GM18909 (cell line): Measurements from ENCODE around the gene ATG101.

ENCODE experiments used
- ATAC-seq: cut with Tn5 transposase; IDR thresholded peaks from one replicate; pipeline ENCODE4 v1.9.1; 2021; ENCODE audit warnings: mild to moderate bottlenecking; ENCODE audit not compliant: unreplicated experiment, poor library complexity

ATG101 gene

GRCh38 chr12:52069327-52070184 lies at the start of gene ATG101:
Gene ATG101 (plus strand): TSS chr12:52069978. CDS start chr12:52073651, 3,673 bp downstream.
- peak; percentile 95 for ATAC-seq

- no peak for ATAC-seq
Measured at GRCh38 chr12:52020539-52021336, 49.0 kb upstream of the ATG101 start.

- no peak for ATAC-seq
Measured at GRCh38 chr12:52022841-52023181, 47.0 kb upstream of the ATG101 start.

- peak; percentile 49 for ATAC-seq
Measured at GRCh38 chr12:52023182-52023975, 46.4 kb upstream of the ATG101 start.

- no peak for ATAC-seq
Measured at GRCh38 chr12:52023976-52024688, 45.6 kb upstream of the ATG101 start.

- no peak for ATAC-seq
Measured at GRCh38 chr12:52024845-52025230, 44.9 kb upstream of the ATG101 start.

- no peak for ATAC-seq
Measured at GRCh38 chr12:52026263-52026662, 43.5 kb upstream of the ATG101 start.

GRCh38 chr12:52027085-52027843 lies 42.5 kb upstream of the ATG101 start:
- no peak for ATAC-seq

- no peak for ATAC-seq
Measured at GRCh38 chr12:52029685-52030084, 40.1 kb upstream of the ATG101 start.

- ATAC-seq = no peak
Measured at GRCh38 chr12:52032446-52032803, 37.4 kb upstream of the ATG101 start.

GRCh38 chr12:52032804-52033445 lies 36.9 kb upstream of the ATG101 start:
- ATAC-seq = peak; percentile 96

- ATAC-seq = no peak
Measured at GRCh38 chr12:52033446-52034140, 36.2 kb upstream of the ATG101 start.

GRCh38 chr12:52035190-52035589 lies 34.6 kb upstream of the ATG101 start:
- no peak for ATAC-seq

- ATAC-seq = no peak
Measured at GRCh38 chr12:52035926-52036325, 33.9 kb upstream of the ATG101 start.

- no peak for ATAC-seq
Measured at GRCh38 chr12:52036587-52037171, 33.1 kb upstream of the ATG101 start.

GRCh38 chr12:52037248-52037861 lies 32.4 kb upstream of the ATG101 start:
- no peak for ATAC-seq

- ATAC-seq = no peak
Measured at GRCh38 chr12:52038447-52038846, 31.3 kb upstream of the ATG101 start.

- no peak for ATAC-seq
Measured at GRCh38 chr12:52041035-52041434, 28.7 kb upstream of the ATG101 start.
